ENCODE data around the gene WFDC1.

The WFDC1 gene

GRCh38 chr16:84369105-84369504 lies 74.4 kb downstream of the WFDC1 start:
- TF ChIP-seq CTCF (IDR thresholded peaks at IDR 0.05; ENCODE audit: low read depth, low read length) (no peak), POLR2A (IDR thresholded peaks at IDR 0.05; ENCODE audit: extremely low read depth, insufficient read length) (no peak)
- no peak overlapping the region for H3K4me3 ChIP-seq (ENCODE audit: low read depth, low read length)
- no peak for DNase-seq (ENCODE audit: low read depth)

DNA sequence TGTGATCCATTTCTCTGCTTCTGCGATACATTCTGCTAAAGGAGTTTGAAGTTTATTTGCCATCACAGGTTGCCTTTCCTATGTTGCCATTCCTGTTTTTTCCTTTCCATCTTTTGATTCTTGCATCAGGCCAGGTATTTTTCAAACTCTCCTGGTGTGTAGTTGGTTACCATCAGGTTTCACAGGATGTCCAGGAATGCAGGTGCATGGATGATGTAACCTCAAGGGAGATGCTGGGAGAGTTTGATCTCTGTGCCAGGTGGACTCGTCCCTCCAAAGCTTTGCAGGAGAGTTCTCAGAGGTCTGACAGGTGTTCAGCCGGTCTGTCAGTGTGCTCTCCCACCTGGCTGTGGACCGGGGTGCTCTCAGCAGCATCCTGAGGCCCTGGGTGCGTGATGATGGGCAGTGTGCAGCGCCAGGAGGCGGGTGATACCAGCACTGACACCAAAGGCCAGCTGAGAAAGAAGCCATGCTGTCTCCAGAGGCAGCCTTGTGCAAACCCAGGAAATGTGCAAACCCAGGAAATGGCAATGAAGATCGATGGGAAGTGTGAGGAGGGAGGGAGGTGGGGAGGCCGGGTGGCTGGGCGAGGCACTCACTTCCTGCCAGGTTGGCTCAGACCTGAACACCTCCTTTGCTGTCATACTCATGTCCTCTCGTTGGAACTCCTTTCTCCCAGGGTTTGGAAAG lies 75.4 kb downstream of the WFDC1 start:
- TF ChIP-seq MYC (IDR thresholded peaks at IDR 0.05; ENCODE audit: low read depth, low read length) (no peak), CTCF (IDR thresholded peaks at IDR 0.05; ENCODE audit: low read depth, low read length) (no peak), POLR2A (IDR thresholded peaks at IDR 0.05; ENCODE audit: extremely low read depth, insufficient read length) (no peak)
- TF ChIP-seq, protein P1, sequence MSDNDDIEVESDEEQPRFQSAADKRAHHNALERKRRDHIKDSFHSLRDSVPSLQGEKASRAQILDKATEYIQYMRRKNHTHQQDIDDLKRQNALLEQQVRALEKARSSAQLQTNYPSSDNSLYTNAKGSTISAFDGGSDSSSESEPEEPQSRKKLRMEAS (IDR thresholded peaks at IDR 0.05; ENCODE audit: low read depth, low read length): no peak
- DNase-seq (ENCODE audit: low read depth): peak; percentile 40
- no peak overlapping the region for H3K4me3 ChIP-seq (ENCODE audit: low read depth, low read length)

DNA sequence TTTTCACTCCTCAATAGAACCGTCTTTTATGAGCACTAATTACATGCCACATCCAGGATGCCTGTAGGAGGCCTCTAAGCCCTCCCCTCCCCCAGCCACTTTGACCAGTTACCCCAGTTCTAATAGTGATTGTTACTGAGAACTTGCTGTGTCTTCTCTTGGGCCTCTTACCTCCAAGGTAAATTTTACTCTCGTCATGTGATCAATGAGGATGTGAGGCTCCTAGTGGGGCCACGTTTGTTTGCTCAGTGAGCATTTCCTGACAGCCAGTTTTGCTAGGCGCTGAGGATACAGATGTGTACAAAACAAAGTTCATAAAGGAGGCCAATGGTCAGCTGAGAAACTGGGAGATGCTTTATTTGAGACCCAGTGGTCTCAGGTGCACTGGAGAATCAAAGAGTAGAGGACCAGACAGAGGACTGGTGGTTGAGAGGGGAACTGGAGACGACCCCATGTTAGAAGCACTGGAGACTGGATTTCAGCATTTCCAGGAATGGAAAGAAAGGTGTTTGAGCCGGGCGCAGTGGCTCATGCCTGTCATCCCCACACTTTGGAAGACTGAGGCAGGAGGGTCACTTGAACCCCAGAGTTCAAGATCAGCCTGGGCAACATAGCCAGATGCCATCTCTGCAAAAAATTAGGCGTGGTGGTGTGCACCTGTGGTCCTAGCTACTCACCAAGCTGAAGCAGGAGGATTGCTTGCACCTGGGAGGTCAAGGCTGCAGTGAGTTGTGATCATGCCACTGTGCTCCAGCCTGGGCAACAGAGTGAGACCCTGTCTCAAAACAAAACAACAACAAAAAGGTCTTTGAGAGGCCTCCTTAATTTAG lies 76.3 kb downstream of the WFDC1 start:
- no peak for DNase-seq (ENCODE audit: low read depth)
- H3K4me3 ChIP-seq (ENCODE audit: low read depth, low read length): no peak overlapping the region
- TF ChIP-seq, protein P1 (IDR thresholded peaks at IDR 0.05; ENCODE audit: low read depth, low read length): no peak
- TF ChIP-seq CTCF (IDR thresholded peaks at IDR 0.05; ENCODE audit: low read depth, low read length): no peak
- no peak for TF ChIP-seq POLR2A (IDR thresholded peaks at IDR 0.05; ENCODE audit: extremely low read depth, insufficient read length)
- TF ChIP-seq MYC (IDR thresholded peaks at IDR 0.05; ENCODE audit: low read depth, low read length): no peak

DNA sequence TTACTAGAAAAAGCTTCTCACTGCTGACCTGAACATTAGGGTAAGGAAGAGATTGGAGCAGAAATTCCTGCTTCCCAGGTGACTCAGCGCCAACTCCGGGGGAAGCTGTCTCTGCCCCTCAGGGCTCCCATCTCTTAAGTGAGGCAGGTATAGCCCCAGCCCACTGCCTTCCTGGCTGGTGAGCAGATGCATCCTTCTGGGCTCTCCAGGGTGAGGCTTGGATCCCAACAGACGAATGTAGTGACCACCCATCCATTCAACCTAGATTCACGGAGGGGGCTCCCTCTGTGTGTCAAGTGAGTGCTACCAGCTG lies 76.8 kb downstream of the WFDC1 start:
- H3K4me3 ChIP-seq (ENCODE audit: low read depth, low read length): no peak overlapping the region
- no peak for DNase-seq (ENCODE audit: low read depth)
- TF ChIP-seq CTCF (IDR thresholded peaks at IDR 0.05; ENCODE audit: low read depth, low read length): no peak
- TF ChIP-seq, protein P1 (IDR thresholded peaks at IDR 0.05; ENCODE audit: low read depth, low read length): no peak
- no peak for TF ChIP-seq POLR2A (IDR thresholded peaks at IDR 0.05; ENCODE audit: extremely low read depth, insufficient read length)
- no peak for TF ChIP-seq MYC (IDR thresholded peaks at IDR 0.05; ENCODE audit: low read depth, low read length)

DNA sequence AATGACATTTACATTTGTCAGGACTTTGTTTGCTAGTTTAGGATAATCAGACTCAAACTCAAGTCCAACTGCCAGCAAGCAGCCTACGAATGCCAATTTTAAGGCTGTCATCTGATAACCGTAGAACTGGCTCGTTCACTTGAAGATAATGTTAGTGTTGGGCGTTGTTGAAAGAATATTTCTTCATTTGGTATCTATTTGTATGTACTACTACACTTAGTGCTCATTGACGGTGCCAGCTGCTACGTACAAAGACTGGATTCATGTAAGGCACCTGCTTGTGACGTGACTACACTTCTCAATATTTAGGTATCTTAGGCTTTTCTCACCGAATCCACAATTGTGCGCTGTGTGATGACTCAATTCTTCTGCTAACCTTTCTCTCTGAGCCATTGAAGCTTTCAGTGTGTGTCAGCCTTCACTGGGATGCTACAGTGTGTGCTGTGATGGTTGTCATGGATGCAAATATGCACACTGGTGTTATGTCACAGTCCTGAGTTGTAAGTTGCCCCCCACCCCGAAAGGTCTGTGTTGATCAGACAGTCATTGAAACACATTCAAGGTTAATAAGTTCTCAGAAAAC lies 79.3 kb downstream of the WFDC1 start:
- no peak for DNase-seq (ENCODE audit: low read depth)
- H3K4me3 ChIP-seq (ENCODE audit: low read depth, low read length): no peak overlapping the region
- no peak for TF ChIP-seq CTCF (IDR thresholded peaks at IDR 0.05; ENCODE audit: low read depth, low read length)
- TF ChIP-seq, protein P1 (IDR thresholded peaks at IDR 0.05; ENCODE audit: low read depth, low read length): no peak
- TF ChIP-seq POLR2A (IDR thresholded peaks at IDR 0.05; ENCODE audit: extremely low read depth, insufficient read length): no peak
- TF ChIP-seq MYC (IDR thresholded peaks at IDR 0.05; ENCODE audit: low read depth, low read length): no peak

Measured in NB4 (cell line).